ENCODE results near the gene EIF5B. TPM values are rescaled to one million over a fixed set of nuclear protein-coding genes. Genes with fewer than 3 reads are reported as not detected.

Gene EIF5B
- total and polyA plus RNA-seq, 2 of the 8 experiments (the other 6 are each of a cell fraction or from before 2014, with no cell fraction given), result 10.7 to 64.5 TPM

DNA sequence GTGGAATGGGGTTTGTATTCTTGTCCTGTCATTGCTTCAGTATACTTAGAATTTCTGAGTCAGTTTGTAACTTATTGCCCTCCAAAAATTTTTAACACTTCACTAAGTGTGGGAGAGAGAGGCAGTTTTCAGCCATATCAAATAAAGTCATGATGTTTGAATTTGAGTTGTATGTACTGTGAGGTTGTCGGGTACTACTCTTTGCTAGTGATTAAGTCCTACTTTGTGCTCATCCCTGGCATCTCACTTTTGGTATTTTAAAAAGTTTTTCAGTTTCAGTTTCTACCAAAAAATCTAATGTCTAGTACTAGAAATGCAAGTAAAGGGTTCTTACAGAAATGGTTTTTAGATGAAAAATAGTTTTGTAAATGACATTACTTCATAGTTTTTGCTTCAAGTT, 40.7 kb downstream of the EIF5B start:
- H3K23ac ChIP-seq (ENCODE audit: insufficient read length), result no peak overlapping the region
- no peak overlapping the region for H2BK12ac ChIP-seq (ENCODE audit: low read depth, low read length)
- H4K20me1 ChIP-seq (replicated peaks in 1 of 2; ENCODE audit: control insufficient read depth in 1 of 2, insufficient read depth in 2 of 2, low read length in 2 of 2), result no peaks in the 10 kb centered on the region
- WGBS, 2 experiments (ENCODE audit: extremely low coverage in 1 of 2, insufficient coverage in 1 of 2, insufficient read length in 1 of 2, insufficient replicate concordance in 2 of 2, low coverage in 1 of 2, low lambda C conversion rate in 2 of 2, missing lambda C conversion rate in 1 of 2), result 100% methylated on average over 1 of the region's 1 CpG; no CpG with 5 or more reads in 1 of the 2 experiments
- no peak overlapping the region for H3K4me2 ChIP-seq (ENCODE audit: insufficient read depth in 1 of 2, low read depth in 2 of 2, low read length in 2 of 2)
- no peak overlapping the region for H2AK5ac ChIP-seq (ENCODE audit: low read depth, low read length)
- no peak overlapping the region for H3K18ac ChIP-seq (ENCODE audit: extremely low read depth, low read length)
- FAIRE-seq, result no peak
- H4K5ac ChIP-seq (ENCODE audit: insufficient read length, low read depth, low read length), result no peak overlapping the region
- no peaks in the 10 kb centered on the region for H3K27me3 ChIP-seq (replicated peaks in 1 of 4; ENCODE audit: control insufficient read depth in 3 of 4, extremely low read depth in 1 of 4, insufficient read depth in 3 of 4, low read length in 3 of 4)
- no peak overlapping the region for H3K14ac ChIP-seq (ENCODE audit: insufficient read length)
- no peak overlapping the region for H2BK20ac ChIP-seq (ENCODE audit: low read length)
- H2AFZ ChIP-seq (ENCODE audit: low read length), result no peak overlapping the region
- no peak overlapping the region for H3K4ac ChIP-seq (replicated peaks; ENCODE audit: insufficient read length, low read depth, low read length)
- H3K56ac ChIP-seq (replicated peaks; ENCODE audit: insufficient read length, low read depth, low read length), result no peak overlapping the region
- TF ChIP-seq CBX8 (IDR thresholded peaks at IDR 0.05; ENCODE audit: borderline replicate concordance, low read depth, low read length) (no peak), POLR2AphosphoS5 (IDR thresholded peaks at IDR 0.05; ENCODE audit: low read depth, low read length) (no peak), USF2 (IDR thresholded peaks at IDR 0.05; ENCODE audit: low read length) (no peak)
- no peaks in the 10 kb centered on the region for H3K4me1 ChIP-seq (replicated peaks in 1 of 4; ENCODE audit: control insufficient read depth in 3 of 4, insufficient read depth in 4 of 4, low read length in 3 of 4)
- H2BK5ac ChIP-seq (ENCODE audit: low read depth, low read length), result no peak overlapping the region
- no peaks in the 10 kb centered on the region for H3K9me3 ChIP-seq (ENCODE audit: insufficient read depth in 2 of 2, low read depth in 1 of 2, low read length in 1 of 2)
- H3K36me3 ChIP-seq (ENCODE audit: control insufficient read depth in 2 of 4, insufficient read depth in 4 of 4, low read length in 3 of 4), result peaks cover 0 to 73% (median 32%) of the 10 kb centered on the region in 4 experiments; a peak in 7 of 8 replicates
- H2BK120ac ChIP-seq (replicated peaks; ENCODE audit: low read depth, low read length), result no peak overlapping the region
- no peaks in the 10 kb centered on the region for H3K79me1 ChIP-seq (ENCODE audit: low read depth, low read length)
- no peaks in the 10 kb centered on the region for H3K79me2 ChIP-seq (ENCODE audit: control insufficient read depth in 1 of 2, insufficient read depth in 2 of 2, low read length in 2 of 2)
- no peak overlapping the region for H4K8ac ChIP-seq (ENCODE audit: extremely low read depth, insufficient read depth, low read length)
- no peak overlapping the region for H4K91ac ChIP-seq (replicated peaks; ENCODE audit: insufficient read length, low read length)
- ChIA-PET CTCF (ENCODE audit: partially characterized antibody) (no interaction called here), POLR2A (ENCODE audit: partially characterized antibody) (no interaction called here)
- no peak for DNase-seq (ENCODE audit: low read depth in 1 of 2, low spot score in 2 of 2)
- H3K27ac ChIP-seq (ENCODE audit: low read depth, low read length), result no peak overlapping the region
- H2BK15ac ChIP-seq (ENCODE audit: low read length), result no peak overlapping the region
- H3K9ac ChIP-seq (replicated peaks in 1 of 4; ENCODE audit: extremely low read depth in 1 of 4, low read depth in 3 of 4, low read length in 3 of 4), result no peak overlapping the region
- H3K4me3 ChIP-seq (ENCODE audit: extremely low read depth in 1 of 4, insufficient read depth in 2 of 4, low read depth in 3 of 4, low read length in 4 of 4), result no peak overlapping the region
- no peaks in the 10 kb centered on the region for H3K23me2 ChIP-seq (ENCODE audit: low read depth, low read length)

Measured in H1 (cell line).